PC-9 (cell line): ENCODE measurements around the gene ANKRD62. TPM values are rescaled to one million over a fixed set of nuclear protein-coding genes. Genes with fewer than 3 reads are reported as not detected.
"Not testable (repeated sequence)": the region's sequence is repeated elsewhere in the genome, so short reads cannot be mapped to it uniquely, and the experiment has no call there.

Experiments
- BruUV-seq: library from RNA; stranded (reverse); fragments of 400-500 nt; replicated peaks from 2 replicates; lab custom pipeline; 2021; lab: Mats Ljungman, UMichigan
- CTCF ChIA-PET: fragments of 300-600 bp; sonication (Branson Sonifier 250); formaldehyde crosslinking; loops from one replicate; lab custom pipeline; 2022; ENCODE audit warnings: antibody characterized with exemption; lab: Charles Lee
- POLR2A ChIA-PET: fragments of 300-600 bp; sonication (Branson Sonifier 250); formaldehyde crosslinking; loops from one replicate; lab custom pipeline; 2022; ENCODE audit warnings: antibody characterized with exemption; ENCODE audit not compliant: unreplicated experiment; lab: Charles Lee
- DNase-seq, 2 experiments: peaks; one replicate each; pipeline versions ENCODE4 v3.0.0 to v3.0.0-alpha.2; 2015 to 2022; ENCODE audit warnings: mixed read lengths in 1 of 2
- H2AFZ ChIP-seq: fragments of 200-600 bp; sonication (generic); 2 replicates; pipeline ENCODE4 v1.8.1; 2017; ENCODE audit warnings: antibody characterized with exemption
- H3F3A ChIP-seq: fragments of 200-600 bp; sonication (generic); 2 replicates; pipeline ENCODE4 v1.8.1; 2017; ENCODE audit warnings: antibody characterized with exemption, mild to moderate bottlenecking, low read depth; ENCODE audit not compliant: insufficient read depth
- H3K27ac ChIP-seq: fragments of 200-600 bp; sonication (generic); 2 replicates; pipeline ENCODE4 v1.6.1; 2016; ENCODE audit warnings: mixed run types
- H3K27me3 ChIP-seq: fragments of 200-600 bp; sonication (generic); 2 replicates; pipeline ENCODE4 v1.6.1; 2016; ENCODE audit warnings: low read depth, mixed run types; ENCODE audit not compliant: insufficient read depth
- H3K36me3 ChIP-seq: fragments of 200-600 bp; sonication (generic); 2 replicates; pipeline ENCODE4 v1.6.1; 2016; ENCODE audit warnings: low read depth, mixed run types
- H3K4me1 ChIP-seq: fragments of 200-600 bp; sonication (generic); replicated peaks from 2 replicates; pipeline ENCODE4 v1.6.1; 2016; ENCODE audit warnings: mixed run types; ENCODE audit not compliant: insufficient read depth
- H3K4me2 ChIP-seq: fragments of 200-600 bp; sonication (generic); 2 replicates; pipeline ENCODE4 v1.6.1; 2017; ENCODE audit warnings: mixed run types
- H3K4me3 ChIP-seq: fragments of 200-600 bp; sonication (generic); 2 replicates; pipeline ENCODE4 v1.6.1; 2016; ENCODE audit warnings: mixed run types
- H3K79me2 ChIP-seq: fragments of 200-600 bp; sonication (generic); 2 replicates; pipeline ENCODE4 v1.6.1; 2017; ENCODE audit warnings: low read depth, mixed run types
- H3K9me2 ChIP-seq: fragments of 200-600 bp; sonication (generic); 2 replicates; pipeline ENCODE4 v1.8.1; 2017; ENCODE audit warnings: mild to moderate bottlenecking; ENCODE audit not compliant: insufficient read depth
- H3K9me3 ChIP-seq: fragments of 200-600 bp; sonication (generic); 2 replicates; pipeline ENCODE4 v1.8.1; 2016; ENCODE audit warnings: low read depth; ENCODE audit not compliant: insufficient read depth
- H4K20me1 ChIP-seq: fragments of 200-600 bp; sonication (generic); 2 replicates; pipeline ENCODE4 v1.8.1; 2017; ENCODE audit not compliant: insufficient read depth
- CTCF ChIP-seq: fragments of 200-600 bp; sonication (generic); conservative IDR thresholded peaks from 2 replicates; pipeline ENCODE4 v1.6.1; 2017; ENCODE audit warnings: mixed run types, antibody characterized with exemption, mild to moderate bottlenecking, moderate library complexity
- EZH2 ChIP-seq: fragments of 200-600 bp; sonication (generic); IDR thresholded peaks from 2 replicates; pipeline ENCODE4 v1.8.0; 2017; ENCODE audit warnings: antibody characterized with exemption, low read depth
- intact Hi-C: fragments of 100-400 bp; cut with micrococcal nuclease; formaldehyde crosslinking; loops from one replicate; pipeline ENCODE4 v1.10.0; 2022; ENCODE audit not compliant: unreplicated experiment
- total RNA-seq: library from RNA; stranded (reverse); gene quantifications from 2 replicates; pipeline ENCODE4 v1.2.3, GENCODE V29; 2021

The ANKRD62 gene
- total RNA-seq, 1 experiment from 2014 or later = not detected

GRCh38 chr18:12121175-12122042 lies 27.8 kb downstream of the ANKRD62 start:
- Histone ChIP-seq H4K20me1 (no peaks in the 10 kb centered on the region), H3K36me3 (no peaks in the 10 kb centered on the region), H3K9me3 (no peaks in the 10 kb centered on the region), H3K27me3 (no peaks in the 10 kb centered on the region), H3K4me3 (no peak overlapping the region), H3K4me2 (no peak overlapping the region), H3F3A (no peaks in the 10 kb centered on the region), H3K4me1 (no peaks in the 10 kb centered on the region), H2AFZ (no peak overlapping the region), H3K27ac (no peak overlapping the region), H3K9me2 (0 out of 2 replicates have a peak, but pooled peaks cover 3% of the 10 kb centered on the region), H3K79me2 (no peaks in the 10 kb centered on the region)
- intact Hi-C loops = no loop called here
- BruUV-seq = no TSS peak
- DNase-seq = no peak
- CTCF ChIA-PET = interaction anchor here (0.7 kb wide), 2 partner anchors 141 to 256 kb away, joined by 3 read pairs; partner anchors contain the start of gene AFG3L2
- TF ChIP-seq CTCF = peak; percentile 49
- TF ChIP-seq EZH2 = no peak
- POLR2A ChIA-PET = no interaction called here

- H3K27me3 ChIP-seq, POLR2A ChIA-PET, intact Hi-C loops, H3K9me3 ChIP-seq, H3F3A ChIP-seq, H2AFZ ChIP-seq, BruUV-seq, DNase-seq, H3K36me3 ChIP-seq, H3K4me2 ChIP-seq, H3K4me3 ChIP-seq, H3K79me2 ChIP-seq, H3K9me2 ChIP-seq, H3K4me1 ChIP-seq, H4K20me1 ChIP-seq, H3K27ac ChIP-seq: not testable (repeated sequence)
- CTCF ChIA-PET = interaction anchor here (0.7 kb wide), 1 partner anchor 141 kb away, joined by 3 read pairs; no protein-coding TSS in a partner anchor
These were observed 28.4 kb downstream of the ANKRD62 start for GRCh38 chr18:12122043-12122389.

- H3K79me2 ChIP-seq, DNase-seq, H3F3A ChIP-seq, H3K9me3 ChIP-seq, BruUV-seq, H2AFZ ChIP-seq, H3K9me2 ChIP-seq, H4K20me1 ChIP-seq, H3K4me2 ChIP-seq, H3K4me3 ChIP-seq, H3K27me3 ChIP-seq, H3K4me1 ChIP-seq, H3K36me3 ChIP-seq, H3K27ac ChIP-seq, intact Hi-C loops, CTCF ChIA-PET: not testable (repeated sequence)
- POLR2A ChIA-PET = interaction anchor here (0.7 kb wide), 1 partner anchor 148 kb away, joined by 3 read pairs; no protein-coding TSS in a partner anchor
These were observed 34.0 kb downstream of the ANKRD62 start for GRCh38 chr18:12127647-12128046.

- H3K27me3 ChIP-seq = peaks cover 13% of the 10 kb centered on the region; the same call in 1 of the 2 replicates
- H3K9me2 ChIP-seq, DNase-seq, H3K79me2 ChIP-seq, H2AFZ ChIP-seq, H3K4me2 ChIP-seq, H3K4me3 ChIP-seq, H3K4me1 ChIP-seq, CTCF ChIA-PET, H4K20me1 ChIP-seq, H3F3A ChIP-seq, POLR2A ChIA-PET, BruUV-seq, H3K36me3 ChIP-seq, H3K9me3 ChIP-seq, intact Hi-C loops, H3K27ac ChIP-seq: not testable (repeated sequence)
These were observed 45.2 kb downstream of the ANKRD62 start for GRCh38 chr18:12138831-12139230.

GRCh38 chr18:12140866-12141265 lies 47.2 kb downstream of the ANKRD62 start:
- DNase-seq, POLR2A ChIA-PET, CTCF ChIA-PET, H4K20me1 ChIP-seq, H2AFZ ChIP-seq, H3K4me3 ChIP-seq, H3K27ac ChIP-seq, H3F3A ChIP-seq, intact Hi-C loops, H3K9me3 ChIP-seq, BruUV-seq, H3K36me3 ChIP-seq, H3K79me2 ChIP-seq, H3K4me1 ChIP-seq, H3K9me2 ChIP-seq: not testable (repeated sequence)
- H3K27me3 ChIP-seq = peaks cover 13% of the 10 kb centered on the region; the same call in 1 of the 2 replicates
- peak overlapping the region; percentile 23; the same call in 1 of the 2 replicates for H3K4me2 ChIP-seq

GRCh38 chr18:12141778-12142177 lies 48.1 kb downstream of the ANKRD62 start:
- H3K4me1 ChIP-seq, BruUV-seq, H3K9me3 ChIP-seq, POLR2A ChIA-PET, H3K4me3 ChIP-seq, H3K36me3 ChIP-seq, CTCF ChIA-PET, H3F3A ChIP-seq, DNase-seq, H2AFZ ChIP-seq, H3K79me2 ChIP-seq, intact Hi-C loops, H4K20me1 ChIP-seq, H3K9me2 ChIP-seq, H3K4me2 ChIP-seq, H3K27ac ChIP-seq: not testable (repeated sequence)
- H3K27me3 ChIP-seq = peaks cover 13% of the 10 kb centered on the region; the same call in 1 of the 2 replicates
